ENCODE data around the gene PSMC1. TPM values are rescaled to one million over a fixed set of nuclear protein-coding genes. Genes with fewer than 3 reads are reported as not detected.
A peak's percentile ranks its signal among the peaks of the same experiment; 100 is the strongest.

The PSMC1 gene
- total and polyA plus RNA-seq, 12 donors = 67.1 to 456 (median 87.4) TPM

DNA sequence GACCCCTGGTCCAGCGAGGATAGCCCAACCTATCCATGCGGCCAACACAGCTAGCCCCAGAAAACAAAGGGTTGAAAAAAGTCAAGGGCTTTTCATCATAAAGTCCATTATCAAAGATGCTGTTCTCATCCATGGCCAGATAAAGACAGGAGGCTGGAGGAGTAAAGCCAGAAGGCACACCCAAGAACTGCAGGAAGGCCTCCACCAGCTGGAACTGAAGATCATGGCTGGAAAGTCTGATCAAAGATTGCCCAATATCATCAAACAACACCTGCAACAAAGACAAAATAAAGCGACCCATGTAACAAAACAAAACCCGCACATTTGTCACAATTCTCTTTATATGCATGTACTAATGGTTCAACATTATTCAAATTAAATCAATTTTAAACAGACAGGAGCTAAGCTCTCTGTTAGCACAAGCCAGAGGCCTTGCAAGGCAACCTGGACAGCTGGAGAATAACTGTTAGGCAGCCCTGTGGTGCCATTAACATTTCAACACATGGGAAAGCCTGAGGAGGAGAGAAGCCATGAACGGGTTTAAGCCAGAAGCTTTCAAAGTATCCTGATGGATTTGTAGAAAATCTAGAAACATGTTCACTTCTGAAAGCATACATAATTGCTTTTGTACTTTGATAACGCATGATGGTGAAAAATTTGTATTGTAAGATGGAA lies 34.1 kb downstream of the PSMC1 start:
- 92 to 94% (median 93%) methylated on average over 6 of the region's 6 CpGs for WGBS, 4 donors
- Histone ChIP-seq H3K27me3 (no peaks in the 10 kb centered on the region), H3K27ac (no peak overlapping the region), H3K4me1 (replicated peaks in 1 of 2) (no peaks in the 10 kb centered on the region), H3K4me3 (no peak overlapping the region), H3K9me3 (replicated peaks in 1 of 3) (no peaks in the 10 kb centered on the region), H3K36me3 (replicated peaks in 1 of 2) (peaks cover 0 to 62% of the 10 kb centered on the region in 2 donors)
- DNase-seq = peak in 1 of 7 donors; percentile 48
- intact Hi-C loops (cut with DNase I) = no loop called here
- TF ChIP-seq POLR2A (IDR thresholded peaks at IDR 0.05) = no peak
- TF ChIP-seq, protein P1, sequence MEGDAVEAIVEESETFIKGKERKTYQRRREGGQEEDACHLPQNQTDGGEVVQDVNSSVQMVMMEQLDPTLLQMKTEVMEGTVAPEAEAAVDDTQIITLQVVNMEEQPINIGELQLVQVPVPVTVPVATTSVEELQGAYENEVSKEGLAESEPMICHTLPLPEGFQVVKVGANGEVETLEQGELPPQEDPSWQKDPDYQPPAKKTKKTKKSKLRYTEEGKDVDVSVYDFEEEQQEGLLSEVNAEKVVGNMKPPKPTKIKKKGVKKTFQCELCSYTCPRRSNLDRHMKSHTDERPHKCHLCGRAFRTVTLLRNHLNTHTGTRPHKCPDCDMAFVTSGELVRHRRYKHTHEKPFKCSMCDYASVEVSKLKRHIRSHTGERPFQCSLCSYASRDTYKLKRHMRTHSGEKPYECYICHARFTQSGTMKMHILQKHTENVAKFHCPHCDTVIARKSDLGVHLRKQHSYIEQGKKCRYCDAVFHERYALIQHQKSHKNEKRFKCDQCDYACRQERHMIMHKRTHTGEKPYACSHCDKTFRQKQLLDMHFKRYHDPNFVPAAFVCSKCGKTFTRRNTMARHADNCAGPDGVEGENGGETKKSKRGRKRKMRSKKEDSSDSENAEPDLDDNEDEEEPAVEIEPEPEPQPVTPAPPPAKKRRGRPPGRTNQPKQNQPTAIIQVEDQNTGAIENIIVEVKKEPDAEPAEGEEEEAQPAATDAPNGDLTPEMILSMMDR (IDR thresholded peaks at IDR 0.05) = no peak

DNA sequence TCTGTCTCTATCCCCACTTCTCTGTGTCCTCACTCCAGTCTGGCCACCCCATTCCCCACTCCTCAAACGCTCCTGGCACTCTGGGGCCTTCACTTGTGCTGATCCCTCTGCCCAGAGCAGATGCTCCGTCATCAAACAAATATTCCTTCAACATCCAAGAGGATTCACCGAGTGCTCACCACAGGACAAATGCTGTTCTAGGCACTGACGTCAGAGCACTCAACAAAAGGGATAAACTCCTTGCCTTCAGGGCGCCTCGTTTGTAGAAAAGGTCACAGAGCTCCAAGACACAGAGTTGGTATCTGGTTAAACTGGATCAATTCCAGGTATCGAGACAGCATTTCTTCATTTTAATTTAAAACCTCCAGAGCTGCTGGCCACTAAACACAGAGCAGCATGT lies 35.3 kb downstream of the PSMC1 start:
- H3K27me3 ChIP-seq = no peaks in the 10 kb centered on the region
- peak overlapping the region in 1 of 5 donors; percentile 9 for H3K27ac ChIP-seq
- no peaks in the 10 kb centered on the region for H3K4me1 ChIP-seq (replicated peaks in 1 of 2)
- intact Hi-C loops (cut with DNase I) = no loop called here
- H3K36me3 ChIP-seq (replicated peaks in 1 of 2) = peaks cover 0 to 58% of the 10 kb centered on the region in 2 donors
- no peak overlapping the region for H3K4me3 ChIP-seq
- WGBS, 4 donors = 84 to 90% (median 86%) methylated on average over 7 of the region's 7 CpGs
- TF ChIP-seq POLR2A (IDR thresholded peaks at IDR 0.05) = no peak
- TF ChIP-seq, protein P1 (IDR thresholded peaks at IDR 0.05) = no peak
- no peaks in the 10 kb centered on the region for H3K9me3 ChIP-seq (replicated peaks in 1 of 3)
- peak in 1 of 7 donors; percentile 64 for DNase-seq

DNA sequence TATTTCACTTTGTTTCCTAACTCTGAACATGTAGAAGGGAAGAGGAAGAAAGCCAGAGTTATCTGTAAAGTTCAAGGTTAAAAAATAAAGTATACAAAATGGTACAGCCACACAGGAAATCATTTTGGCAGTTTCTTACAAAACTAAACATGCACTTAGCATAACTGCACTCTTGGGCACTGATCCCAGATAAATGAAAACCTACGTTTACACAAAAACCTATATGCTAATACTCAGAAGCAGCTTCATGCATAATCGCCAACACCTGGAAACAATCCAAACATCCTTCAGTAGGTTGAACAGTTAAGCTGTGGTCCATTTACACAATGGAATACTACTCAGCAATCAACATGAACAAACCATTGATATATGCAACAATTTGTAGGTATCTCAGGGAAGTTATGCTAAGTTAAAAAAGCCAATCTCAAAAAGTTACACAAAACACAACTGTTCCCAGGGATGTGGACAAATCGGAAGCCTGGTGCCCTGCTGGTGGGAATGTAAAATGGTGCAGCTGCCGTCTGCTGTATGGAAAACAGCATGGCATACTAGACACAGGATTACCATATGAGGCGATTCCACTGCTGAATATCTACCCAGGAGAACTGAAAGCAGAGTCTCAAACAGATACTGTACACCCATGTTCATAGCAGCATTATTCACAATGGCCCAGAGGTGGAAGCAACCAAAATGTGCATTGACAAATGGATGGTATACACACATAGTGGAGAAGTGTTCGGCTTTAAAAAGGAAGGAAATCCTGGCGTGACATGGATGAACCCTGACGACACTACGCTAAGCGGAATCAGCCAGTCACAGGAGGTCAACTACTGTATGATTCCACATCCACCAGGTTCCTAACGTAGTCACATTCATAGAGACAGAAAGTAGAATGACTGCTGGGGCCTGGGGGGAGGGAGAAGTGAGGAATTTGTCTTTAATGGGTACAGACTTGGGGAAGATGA lies 37.7 kb downstream of the PSMC1 start:
- intact Hi-C loops (cut with DNase I) = no loop called here
- 87 to 92% (median 89%) methylated on average over 11 of the region's 11 CpGs for WGBS, 4 donors
- Histone ChIP-seq H3K4me1 (replicated peaks in 1 of 2) (no peaks in the 10 kb centered on the region), H3K27me3 (no peaks in the 10 kb centered on the region), H3K36me3 (replicated peaks in 1 of 2) (peaks cover 0 to 55% of the 10 kb centered on the region in 2 donors), H3K27ac (no peak overlapping the region), H3K4me3 (no peak overlapping the region), H3K9me3 (replicated peaks in 1 of 3) (no peaks in the 10 kb centered on the region)
- TF ChIP-seq, protein P1 (IDR thresholded peaks at IDR 0.05) = no peak
- no peak for TF ChIP-seq POLR2A (IDR thresholded peaks at IDR 0.05)
- DNase-seq = peak in 1 of 7 donors; percentile 23

DNA sequence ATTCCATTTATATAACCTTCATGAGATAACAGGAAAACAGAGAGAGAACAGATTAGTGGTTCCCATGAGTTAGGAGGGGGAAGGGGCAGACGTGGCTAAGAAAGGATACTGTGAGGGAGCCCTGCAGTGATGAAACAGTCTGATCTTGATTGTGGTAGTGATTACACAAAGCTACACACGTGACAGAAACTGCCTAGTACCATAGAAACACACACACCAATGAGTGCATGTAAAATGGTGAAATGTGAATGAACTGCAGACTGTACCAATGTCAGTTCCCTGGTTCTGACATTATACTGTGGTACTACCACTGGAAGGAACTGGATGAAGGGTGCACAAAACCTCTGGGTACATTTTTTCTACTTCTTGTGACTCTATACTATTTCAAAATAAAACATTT lies 38.5 kb downstream of the PSMC1 start:
- Histone ChIP-seq H3K4me3 (no peak overlapping the region), H3K4me1 (replicated peaks in 1 of 2) (no peaks in the 10 kb centered on the region)
- whole genome bisulfite sequencing, 4 donors = 56 to 66% (median 62%) methylated on average over 2 of the region's 2 CpGs

More for the DNA sequence above, 38.5 kb downstream of the PSMC1 start:
- H3K27me3 ChIP-seq = no peaks in the 10 kb centered on the region
- peaks cover 0 to 47% of the 10 kb centered on the region in 2 donors for H3K36me3 ChIP-seq (replicated peaks in 1 of 2)
- no peaks in the 10 kb centered on the region for H3K9me3 ChIP-seq (replicated peaks in 1 of 3)
- H3K27ac ChIP-seq = no peak overlapping the region
- intact Hi-C loops (cut with DNase I) = no loop called here
- TF ChIP-seq, protein P1 (IDR thresholded peaks at IDR 0.05) = no peak
- no peak for TF ChIP-seq POLR2A (IDR thresholded peaks at IDR 0.05)
- DNase-seq = peak in 1 of 7 donors; percentile 37
